Putamen (tissue), 1 donor: ENCODE results near the gene SLC23A3.

Source experiments
- DNase-seq: peaks from one replicate; pipeline ENCODE4 v3.0.0-alpha.2; 2016; ENCODE audit warnings: low spot score

Gene SLC23A3

DNA sequence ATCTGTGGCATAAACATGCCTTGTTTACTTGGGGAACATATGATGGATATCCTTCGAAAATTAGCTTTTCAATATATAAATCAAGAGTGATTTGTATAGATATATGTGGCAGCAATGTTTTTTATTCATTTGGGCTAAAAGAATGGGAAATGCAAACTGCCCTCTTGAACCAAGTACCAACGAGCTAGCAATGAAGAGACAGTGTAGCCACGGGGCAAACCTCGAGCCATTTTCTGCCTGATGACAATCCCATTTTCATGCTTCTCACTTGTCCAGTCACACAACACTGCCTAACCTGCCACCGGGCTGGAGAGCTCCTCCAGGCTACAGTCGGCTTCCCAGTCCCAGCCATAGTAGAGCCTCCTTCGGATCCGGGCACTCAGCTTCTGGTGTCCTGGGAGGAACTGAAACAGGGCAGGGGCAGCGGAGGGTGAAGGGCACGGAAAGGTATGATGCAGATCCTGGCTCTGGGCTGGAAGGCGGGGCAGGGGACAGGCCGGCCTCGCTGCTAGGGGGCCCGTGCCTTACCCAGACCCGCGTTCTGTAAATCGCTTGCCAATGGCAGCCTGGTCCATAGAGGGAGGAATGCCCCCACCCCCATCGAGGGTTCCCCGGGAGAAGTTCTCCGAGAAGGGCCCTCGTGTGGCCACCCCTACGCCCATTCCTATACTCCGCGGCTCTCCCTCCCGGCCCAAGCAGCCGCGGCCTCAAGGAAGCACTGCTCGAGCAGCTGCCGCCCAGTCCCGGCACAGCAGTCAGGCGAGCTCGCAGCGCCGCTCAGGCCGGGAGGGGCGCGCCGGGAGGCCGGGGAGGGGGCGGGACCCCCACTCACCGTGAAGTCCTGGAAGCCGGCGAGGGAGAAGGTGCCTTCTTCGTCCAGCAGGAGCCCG is 6.3 kb upstream of the SLC23A3 start:
- DNase-seq = peak; percentile 41

DNA sequence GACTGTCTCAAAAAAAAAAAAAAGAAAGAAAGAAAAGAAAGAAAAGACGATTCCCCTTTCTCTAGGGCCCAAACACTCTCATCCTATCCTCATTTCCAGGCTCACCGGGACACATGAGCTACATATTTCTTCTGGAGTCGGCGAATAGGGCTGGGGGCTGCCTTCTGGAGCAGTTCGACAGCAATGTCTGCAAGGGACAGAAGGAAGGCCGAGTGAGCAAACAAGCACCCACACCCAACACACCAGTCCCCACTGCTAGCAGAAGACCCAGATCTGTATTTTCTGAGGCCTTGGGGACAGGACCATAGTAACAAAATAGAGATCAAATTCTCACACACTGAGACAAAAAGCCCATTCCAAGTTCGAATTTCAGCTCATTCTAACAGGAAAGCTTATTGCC is 5.7 kb upstream of the SLC23A3 start:
- DNase-seq = no peak

DNA sequence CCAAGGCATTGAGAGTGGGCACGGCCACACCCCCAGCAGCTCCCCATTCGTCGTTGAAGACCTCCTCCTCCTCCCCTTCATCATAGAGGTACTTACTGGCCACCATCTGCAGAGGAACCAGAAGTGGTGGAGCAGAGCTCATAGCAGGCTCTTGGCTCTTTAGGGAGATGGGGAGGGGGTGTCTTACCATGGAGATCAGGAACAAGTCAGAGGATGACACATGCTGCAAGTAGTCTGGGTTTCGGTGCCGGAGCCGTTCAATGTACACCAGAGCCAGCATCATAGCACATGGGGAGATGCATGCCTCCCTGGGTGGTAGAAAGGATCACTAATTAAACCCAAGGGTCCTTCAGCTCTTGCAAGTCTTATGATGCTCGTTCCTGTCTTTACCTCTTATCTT is 5.0 kb upstream of the SLC23A3 start:
- DNase-seq = no peak

DNA sequence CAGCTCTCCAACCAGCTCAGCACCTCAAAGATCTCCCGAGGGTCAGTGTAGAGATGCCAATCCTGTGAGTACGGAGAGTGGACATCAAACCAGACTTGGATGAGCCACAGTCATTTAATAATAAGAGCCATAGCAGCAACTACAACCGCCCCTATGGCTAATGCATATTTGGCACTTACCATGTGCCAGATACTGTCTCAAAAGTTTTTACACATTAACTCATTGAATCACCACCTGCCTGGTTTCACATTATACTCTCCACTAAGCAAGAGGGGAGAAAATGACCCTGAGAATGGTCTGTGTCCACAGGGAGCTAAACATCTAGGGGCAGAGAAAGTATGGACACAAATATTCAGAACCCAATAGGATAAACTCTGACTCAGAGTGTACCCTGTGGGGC is 4.3 kb upstream of the SLC23A3 start:
- DNase-seq = no peak

DNA sequence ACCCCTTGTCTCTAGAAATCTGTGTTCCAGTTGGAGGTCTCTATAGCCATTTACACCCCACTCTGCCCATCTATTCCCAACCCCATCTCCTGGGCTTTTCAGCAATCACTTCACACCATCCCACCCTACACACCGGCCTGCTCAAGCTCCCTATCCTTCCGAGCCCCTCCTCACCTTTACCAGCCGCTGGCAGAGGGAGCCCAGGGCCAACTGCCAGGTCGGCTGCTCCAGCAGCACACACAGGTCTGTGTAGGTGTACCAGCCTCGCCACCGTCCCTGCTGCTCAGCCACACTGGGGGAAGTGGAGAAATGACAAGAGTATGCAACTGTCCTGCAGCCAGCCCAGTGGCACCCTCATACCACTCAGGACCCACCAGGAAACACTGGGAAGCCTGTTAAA is 3.3 kb upstream of the SLC23A3 start:
- DNase-seq = no peak

DNA sequence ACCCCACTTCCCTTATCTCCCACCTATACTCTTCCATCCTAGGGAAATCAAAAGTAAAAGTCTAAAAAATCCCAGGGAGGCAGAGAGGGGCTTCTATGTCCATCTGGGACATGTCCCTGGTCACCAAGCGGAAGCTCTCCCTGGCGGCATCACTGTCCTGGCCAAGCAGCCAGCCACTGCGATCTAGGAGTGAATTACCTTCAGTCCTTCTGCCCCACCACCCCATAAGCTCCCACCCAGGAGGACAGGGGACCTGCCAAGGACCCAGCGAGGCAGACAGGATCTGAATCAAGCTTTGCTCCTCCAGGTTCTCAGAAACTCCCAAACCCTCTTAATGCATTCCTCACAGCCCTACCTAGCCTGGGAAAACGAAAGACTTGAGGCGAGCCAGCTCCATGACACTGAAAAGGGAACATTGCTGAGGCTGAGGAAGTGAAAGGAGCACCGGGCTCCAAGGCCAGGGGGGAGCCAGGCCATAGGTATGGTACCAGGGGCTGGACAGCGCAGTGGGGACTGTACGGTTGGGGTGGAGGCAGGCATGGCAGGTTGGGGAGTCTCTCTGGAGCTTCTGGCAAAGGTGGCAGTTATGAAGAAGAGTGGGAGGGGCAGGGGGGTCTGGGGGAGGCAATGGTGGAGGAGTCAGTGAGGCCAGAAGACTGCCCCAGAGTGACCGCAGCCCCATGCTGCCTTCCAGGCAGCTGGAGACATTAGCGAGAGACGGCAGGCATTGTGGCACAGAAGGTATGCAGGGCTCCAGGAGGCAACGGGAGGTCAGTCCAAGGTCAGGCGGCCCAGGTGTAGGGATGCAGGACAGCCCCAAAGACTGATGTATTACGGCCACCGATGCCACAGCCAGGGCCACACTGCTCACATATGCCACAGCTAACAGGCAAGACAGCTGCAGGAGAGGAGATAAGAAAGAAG is 2.7 kb upstream of the SLC23A3 start:
- no peak for DNase-seq

DNA sequence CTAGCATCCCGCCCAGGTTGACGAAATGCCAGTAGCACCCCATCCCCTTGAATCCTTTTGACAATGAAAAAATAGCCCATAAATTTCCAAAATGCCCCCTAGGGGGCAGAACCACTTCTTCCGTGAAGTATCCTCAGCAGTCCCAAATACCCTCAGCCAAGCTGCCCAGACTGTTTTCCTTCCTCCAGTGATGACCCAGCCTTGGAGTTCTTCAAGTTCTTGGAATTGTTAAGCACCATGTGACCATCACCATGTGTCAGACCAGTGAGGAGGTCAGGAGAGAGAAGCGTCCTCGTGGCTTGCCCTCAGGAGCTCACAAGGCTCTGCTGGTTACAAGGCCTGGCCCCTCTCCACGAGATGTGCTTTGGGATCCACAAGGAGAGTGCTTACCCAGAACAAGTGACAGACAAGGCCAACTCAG is 1.4 kb upstream of the SLC23A3 start:
- peak; percentile 37 for DNase-seq

DNA sequence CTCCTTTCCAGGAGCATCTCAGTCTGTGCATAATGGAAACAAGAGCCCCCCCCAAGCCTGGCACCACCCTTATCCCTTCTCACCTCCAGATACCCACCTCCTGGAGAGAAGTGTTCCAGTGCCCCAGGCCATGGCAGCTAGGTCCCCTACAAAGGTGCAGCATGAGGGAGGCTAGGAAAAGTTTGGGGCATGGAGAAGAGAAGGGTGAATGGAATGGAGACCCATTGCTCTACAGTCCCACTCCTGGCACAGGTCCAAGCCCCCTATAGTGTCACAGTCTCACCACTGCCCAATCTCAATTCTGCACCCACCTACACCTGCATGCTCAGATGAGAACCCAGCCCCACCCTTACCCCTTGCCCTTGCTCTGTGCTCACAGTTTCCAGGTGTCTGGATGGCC is 897 bp downstream of the SLC23A3 start:
- DNase-seq = no peak

DNA sequence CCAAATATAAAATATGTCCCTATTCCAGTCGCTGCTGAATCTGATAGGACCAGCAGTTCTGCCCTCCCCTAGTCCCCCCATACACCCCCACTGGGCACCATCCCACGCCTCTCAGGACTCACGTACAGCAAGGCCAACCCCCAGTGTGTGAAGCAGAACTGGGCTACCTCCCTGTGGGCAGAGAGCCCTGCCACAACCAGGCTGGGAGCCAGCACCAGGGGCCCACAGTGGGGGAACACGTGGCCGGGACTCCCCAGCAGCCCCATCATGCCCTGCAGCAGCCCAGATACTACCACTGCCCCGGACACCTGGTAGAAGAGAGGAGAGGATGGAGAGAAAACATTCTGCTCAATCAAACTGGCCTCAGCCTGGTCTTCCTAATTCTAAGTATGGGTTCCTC is 1.3 kb downstream of the SLC23A3 start:
- DNase-seq = no peak

DNA sequence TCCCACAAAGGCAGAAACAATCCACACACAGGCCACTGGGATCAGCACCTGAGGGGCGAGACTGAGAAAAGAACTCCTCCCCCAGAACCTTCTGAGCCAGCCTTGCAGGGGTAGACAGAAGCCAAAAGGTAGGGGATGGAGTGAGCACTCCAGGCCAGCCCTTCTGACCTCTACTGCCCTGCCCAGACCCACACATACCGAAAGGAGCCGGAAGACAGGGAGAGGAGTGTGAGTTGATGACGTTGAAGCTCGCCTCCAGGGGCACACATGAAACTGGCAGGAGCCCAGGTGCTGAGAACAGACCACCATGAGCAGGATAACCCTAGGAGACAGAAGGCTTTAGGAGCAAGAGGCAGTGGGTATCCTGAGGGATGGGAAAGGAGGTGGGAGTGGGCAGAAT is 1.8 kb downstream of the SLC23A3 start:
- no peak for DNase-seq

DNA sequence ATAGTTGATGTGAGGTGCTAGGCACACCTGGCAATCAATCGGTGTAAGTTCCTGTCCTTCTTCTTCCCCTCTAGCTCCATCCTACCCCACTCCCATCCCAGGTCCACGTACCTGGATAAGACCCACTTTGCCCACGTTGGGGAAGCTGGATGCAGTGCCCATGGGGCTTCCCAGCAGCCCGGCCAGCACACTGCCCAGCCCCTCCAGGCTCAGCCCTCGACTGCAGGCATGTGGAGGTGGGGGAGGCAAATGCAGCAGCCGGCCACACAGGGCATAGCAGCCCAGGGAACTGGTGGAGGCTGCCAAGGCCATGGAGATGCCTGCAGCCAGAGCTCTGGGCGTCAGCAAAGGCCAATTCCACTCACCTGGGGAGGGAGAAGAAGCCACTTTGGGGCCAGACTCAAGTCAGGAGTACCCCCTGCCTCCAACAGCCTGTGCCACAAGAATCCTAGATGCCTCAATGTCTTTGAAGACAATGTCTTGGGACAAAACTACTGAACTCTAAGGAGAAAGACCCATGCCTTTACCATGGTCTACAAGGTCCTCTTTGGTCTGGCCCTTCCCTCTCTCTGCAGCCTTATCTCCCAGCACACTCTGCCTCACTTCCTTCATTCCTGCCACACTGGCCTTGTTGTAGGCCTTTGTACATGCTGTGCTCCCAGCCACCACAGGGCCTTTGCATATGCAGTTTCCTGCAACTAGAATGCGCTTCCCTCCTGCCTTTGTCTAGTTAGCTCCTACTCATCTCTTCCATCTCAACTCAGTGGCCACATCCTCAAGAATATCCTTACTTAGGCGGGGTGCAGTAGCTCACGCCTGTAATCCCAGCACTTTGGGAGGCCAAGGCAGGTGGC is 4.5 kb downstream of the SLC23A3 start:
- DNase-seq = no peak

DNA sequence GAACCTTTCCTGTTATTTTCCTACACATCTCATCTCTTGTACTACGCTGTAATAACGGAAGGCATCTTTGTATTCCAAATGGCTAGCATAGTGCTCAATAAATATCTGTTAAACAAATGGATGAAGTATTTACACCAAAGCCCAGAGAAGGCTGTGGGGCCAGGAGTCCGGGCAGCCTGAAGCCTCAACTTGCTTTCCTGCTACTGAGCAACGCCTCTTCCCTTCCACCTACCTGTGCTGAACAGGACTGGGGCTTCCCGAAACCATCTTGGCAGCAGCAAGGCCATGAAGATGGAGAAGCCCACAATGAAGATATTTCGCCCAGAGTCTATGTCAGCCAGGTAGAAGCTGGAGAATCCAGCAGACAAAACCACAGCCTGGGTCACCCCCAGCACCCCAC is 6.7 kb downstream of the SLC23A3 start:
- no peak for DNase-seq

DNA sequence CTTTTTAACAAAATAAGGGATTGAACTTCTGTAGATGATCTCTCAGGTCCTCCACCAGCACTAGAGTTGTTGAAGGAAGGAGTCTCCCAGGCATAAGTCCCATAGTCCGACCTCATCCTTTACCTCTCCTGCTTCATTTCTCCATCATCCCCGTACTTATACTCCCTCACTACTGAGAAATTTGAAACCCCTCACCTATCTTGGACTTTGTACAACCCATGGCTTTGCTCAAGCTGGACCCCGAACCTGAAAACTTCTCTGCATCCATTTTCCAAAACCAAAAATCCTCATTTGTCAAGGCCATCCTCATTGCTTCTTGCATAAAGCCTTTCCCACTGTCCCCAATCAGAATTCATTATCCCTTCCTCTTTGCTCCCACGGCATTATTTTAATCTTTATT is 8.7 kb downstream of the SLC23A3 start:
- no peak for DNase-seq

DNA sequence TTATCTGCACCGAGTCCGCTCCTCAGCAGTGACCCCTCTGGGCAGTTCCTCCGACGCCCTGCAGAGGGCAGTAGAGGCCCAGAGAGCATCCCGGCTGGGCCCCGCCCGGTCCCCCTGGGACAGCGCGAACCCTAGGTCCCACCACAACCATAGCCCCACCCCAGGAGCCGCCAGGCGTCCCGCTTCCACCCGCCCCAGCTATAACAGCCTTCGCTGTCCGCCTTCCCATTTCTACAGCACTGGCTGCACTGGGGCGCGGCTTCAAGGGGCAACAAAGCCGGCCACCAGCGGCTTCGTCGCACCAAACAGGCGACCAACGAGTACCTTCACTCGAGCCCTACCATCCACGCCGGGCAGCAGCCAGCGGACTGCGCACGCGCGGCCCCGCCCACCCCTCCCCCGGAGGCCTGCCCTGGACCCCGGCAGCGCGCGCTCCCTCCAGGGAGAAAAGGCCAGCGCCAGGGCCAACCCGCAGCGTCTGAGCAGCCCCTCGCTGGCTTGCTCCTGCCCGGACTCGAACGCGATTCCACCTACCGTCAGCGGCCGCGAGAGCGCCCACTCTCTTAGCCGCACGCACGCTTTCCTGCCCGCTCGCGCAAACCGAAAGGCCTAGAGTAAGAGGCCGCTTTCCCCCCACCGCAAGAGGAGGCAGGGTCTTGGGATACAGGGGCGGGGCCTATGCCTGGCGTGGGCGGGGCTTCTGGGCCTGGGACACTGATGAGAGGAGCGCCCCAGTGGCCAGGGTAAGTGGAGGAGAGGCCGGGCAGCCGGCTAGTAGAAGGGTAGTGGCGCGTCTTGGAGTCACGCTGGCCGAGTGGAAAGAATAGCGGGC is 9.4 kb downstream of the SLC23A3 start, which contains the start of gene NHEJ1:
Gene NHEJ1, minus strand, starts transcription at position 630 of the 832 bp plus-strand sequence. CDS start 2,453 bp downstream, outside the sequence.
- peak; percentile 93 for DNase-seq

DNA sequence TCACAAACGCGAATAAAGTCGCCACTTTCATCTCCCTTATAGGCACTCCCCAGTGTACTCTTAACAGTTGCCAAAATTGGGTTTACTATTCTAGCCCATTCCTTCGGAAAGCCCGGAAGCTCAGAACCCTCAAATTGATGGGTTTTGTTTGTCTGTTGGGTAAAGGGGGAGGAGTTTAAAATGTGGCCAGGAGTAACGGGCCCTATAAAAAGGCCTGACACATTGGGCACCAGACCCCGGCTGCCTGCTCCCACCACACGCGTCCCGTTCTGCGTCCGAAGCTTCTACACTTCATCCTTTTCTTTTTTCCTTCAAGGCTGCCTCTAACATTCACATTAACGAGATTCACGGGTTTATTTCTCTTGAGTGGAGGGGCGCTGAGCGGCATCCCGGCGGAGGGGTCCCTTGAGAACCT is 10.1 kb downstream of the SLC23A3 start:
- no peak for DNase-seq

DNA sequence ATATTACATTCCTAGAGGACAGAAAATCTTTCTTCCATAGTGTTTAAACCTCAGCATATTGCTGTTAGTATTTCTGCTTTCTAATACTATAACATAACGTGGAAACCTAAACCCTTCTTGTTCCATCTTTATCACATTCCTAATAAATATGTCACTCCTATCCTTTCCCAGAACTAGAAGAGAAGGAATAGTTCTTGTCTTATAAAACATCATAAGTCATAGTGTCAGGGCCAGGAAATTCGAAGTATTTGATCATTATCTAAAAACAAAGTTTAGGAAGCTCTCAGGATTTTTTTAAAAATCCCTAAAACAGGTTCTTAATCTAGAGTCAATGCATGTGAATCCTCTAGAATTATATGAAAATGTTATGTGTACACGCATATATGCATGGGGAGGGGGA is 11.2 kb downstream of the SLC23A3 start:
- no peak for DNase-seq

DNA sequence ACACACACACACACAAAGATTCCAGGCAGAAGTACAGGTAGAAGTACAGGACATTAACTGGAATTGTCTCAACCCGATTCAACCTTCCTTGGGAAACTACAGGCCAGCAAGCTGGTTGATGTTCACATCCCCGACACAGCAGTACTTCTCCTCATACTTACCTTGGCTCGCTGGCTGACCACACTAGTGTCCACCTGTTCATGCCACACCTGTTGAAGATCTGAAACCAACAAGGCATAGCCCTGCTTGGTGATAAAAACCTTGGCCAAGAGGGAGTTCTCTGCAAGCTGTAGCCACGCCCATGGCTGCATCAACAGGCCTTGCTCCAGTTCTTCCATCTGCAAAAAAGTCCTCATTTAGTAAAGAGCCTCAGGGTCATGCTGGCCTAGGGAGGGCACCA is 11.8 kb downstream of the SLC23A3 start:
- no peak for DNase-seq

DNA sequence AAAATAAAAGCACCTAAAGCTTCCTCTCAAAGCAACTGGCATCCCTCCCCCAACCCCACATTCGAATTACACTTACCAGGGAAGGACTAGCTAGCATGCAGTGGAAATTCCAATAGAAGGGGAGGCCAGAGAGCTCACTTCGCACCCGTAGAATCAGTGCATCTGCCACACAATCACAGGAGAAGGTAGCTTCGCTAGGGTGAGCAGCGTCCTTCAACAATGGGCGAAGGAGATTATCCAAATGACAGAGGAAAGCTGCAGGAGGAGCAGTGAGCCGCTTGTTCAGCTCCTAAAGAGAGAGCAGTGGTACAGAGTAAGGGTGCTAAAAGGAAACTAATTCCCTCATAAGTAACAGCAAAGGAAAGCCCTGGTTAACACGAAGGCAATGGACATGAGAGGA is 12.4 kb downstream of the SLC23A3 start:
- no peak for DNase-seq

DNA sequence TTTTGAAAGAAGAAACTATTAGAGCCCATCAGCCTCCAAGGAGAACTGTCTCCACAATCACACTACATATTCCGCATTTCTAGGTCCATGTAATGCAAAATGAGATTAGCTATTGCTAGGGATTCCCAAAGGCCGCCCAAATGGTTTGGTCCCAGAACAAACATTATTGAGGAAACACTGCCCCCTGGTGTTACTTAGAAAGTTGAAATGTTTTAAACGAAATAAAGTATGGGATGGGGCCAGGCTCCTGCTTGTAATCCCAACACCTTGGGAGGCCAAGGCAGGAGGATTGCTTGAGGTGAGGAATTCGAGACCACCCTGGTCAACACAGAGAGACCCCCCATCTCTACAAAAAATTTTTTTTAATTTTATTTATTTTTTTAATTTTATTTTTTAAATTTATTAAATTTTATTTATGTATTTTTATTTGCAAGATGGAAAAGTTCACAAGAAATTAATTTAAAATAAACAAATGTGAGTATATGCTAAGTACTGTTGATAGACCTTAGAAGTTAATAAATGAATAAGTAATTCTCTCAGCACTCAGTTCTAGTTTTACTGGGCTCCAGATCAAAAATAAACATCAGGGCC is 14.7 kb downstream of the SLC23A3 start:
- DNase-seq = peak; percentile 55

DNA sequence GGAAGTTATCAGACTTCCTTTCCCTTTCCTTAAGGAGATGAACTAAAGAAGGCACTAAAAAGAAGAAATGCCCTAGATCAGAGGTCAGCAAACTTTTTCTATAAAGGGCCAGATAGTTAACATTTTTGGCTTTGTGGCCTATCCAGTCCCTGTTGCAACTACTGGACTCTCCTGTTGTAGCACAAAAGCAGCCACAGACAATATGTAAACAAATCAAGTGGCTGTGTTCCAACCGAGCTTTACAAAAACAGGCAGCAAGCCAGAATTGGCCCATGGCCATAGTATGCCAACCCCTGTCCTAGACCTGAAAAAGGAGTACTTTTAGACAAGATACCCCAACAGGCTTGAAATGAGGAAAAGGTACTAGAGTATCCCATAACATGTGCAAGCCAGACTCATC is 20.2 kb downstream of the SLC23A3 start:
- no peak for DNase-seq

DNA sequence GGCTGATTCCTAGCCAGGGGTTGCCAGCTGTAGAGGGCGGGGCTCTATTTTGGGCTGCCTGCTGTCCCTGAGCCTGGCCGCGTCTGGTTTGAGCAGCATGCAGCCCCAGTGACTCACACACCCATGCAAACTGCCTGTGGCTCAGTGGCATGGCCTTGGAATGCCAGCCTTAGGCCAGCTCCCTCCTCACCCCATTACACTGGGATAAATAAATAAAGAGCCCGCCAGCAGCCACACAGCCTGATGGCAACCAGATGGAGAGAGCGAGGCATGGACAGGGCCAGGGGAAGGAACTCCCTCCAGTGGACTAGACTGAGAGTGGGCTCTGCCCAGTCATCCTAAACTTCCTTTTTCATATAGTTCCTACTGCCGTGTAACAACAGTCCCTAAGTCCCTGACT is 27.5 kb downstream of the SLC23A3 start:
- no peak for DNase-seq
